Astrocyte (in vitro differentiated cells and primary cell): Measurements from ENCODE around the gene C18orf63. TPM values are rescaled to one million over a fixed set of nuclear protein-coding genes. Genes with fewer than 3 reads are reported as not detected.

Source experiments
- DNase-seq: peaks from one replicate; pipeline ENCODE4 v3.0.0-alpha.2; 2010; ENCODE audit warnings: low read depth
- FAIRE-seq: peaks from 2 replicates; lab custom pipeline; 2011; peaks lifted over from hg19 to GRCh38; lab: Jason Lieb, UNC
- H2AFZ ChIP-seq: 2 replicates; pipeline ENCODE4 v1.6.0; 2012; ENCODE audit warnings: low read depth, low read length, inconsistent platforms
- H3K27ac ChIP-seq: 2 replicates; pipeline ENCODE4 v1.5.1; 2011; ENCODE audit warnings: low read depth, low read length, inconsistent platforms
- H3K27me3 ChIP-seq: 2 replicates; pipeline ENCODE4 v1.6.0; 2011; ENCODE audit warnings: low read length, inconsistent platforms; ENCODE audit not compliant: insufficient read depth
- H3K36me3 ChIP-seq: 2 replicates; pipeline ENCODE4 v1.5.1; 2011; ENCODE audit warnings: low read length, inconsistent platforms; ENCODE audit not compliant: insufficient read depth
- H3K4me1 ChIP-seq: 2 replicates; pipeline ENCODE4 v1.5.1; 2011; ENCODE audit warnings: low read length, inconsistent platforms; ENCODE audit not compliant: insufficient read depth
- H3K4me2 ChIP-seq: 2 replicates; pipeline ENCODE4 v1.6.0; 2012; ENCODE audit warnings: low read length, inconsistent platforms
- H3K4me3 ChIP-seq: 2 replicates; pipeline ENCODE4 v1.5.1; 2011; ENCODE audit warnings: low read depth, mild to moderate bottlenecking, low read length, inconsistent platforms; ENCODE audit not compliant: insufficient read depth
- H3K79me2 ChIP-seq: 2 replicates; pipeline ENCODE4 v1.6.0; 2012; ENCODE audit warnings: mild to moderate bottlenecking, low read length, inconsistent platforms; ENCODE audit not compliant: insufficient read depth
- H3K9ac ChIP-seq: 2 replicates; pipeline ENCODE4 v1.6.0; 2012; ENCODE audit warnings: mild to moderate bottlenecking, low read length, inconsistent platforms
- H3K9me3 ChIP-seq: 2 replicates; pipeline ENCODE4 v1.5.1; 2012; ENCODE audit warnings: low read depth, mild to moderate bottlenecking, low read length, inconsistent platforms; ENCODE audit not compliant: insufficient read depth
- H4K20me1 ChIP-seq: 2 replicates; pipeline ENCODE4 v1.6.0; 2012; ENCODE audit warnings: low read length, inconsistent platforms; ENCODE audit not compliant: insufficient read depth
- H3K27ac Mint-ChIP-seq: one replicate; pipeline ENCODE4 v1.8.0; 2021; ENCODE audit warnings: mild to moderate bottlenecking, mixed read lengths; ENCODE audit not compliant: unreplicated experiment
- H3K27me3 Mint-ChIP-seq: one replicate; pipeline ENCODE4 v1.8.0; 2021; ENCODE audit warnings: low read depth, mixed read lengths; ENCODE audit not compliant: unreplicated experiment
- H3K36me3 Mint-ChIP-seq: one replicate; pipeline ENCODE4 v1.8.0; 2021; ENCODE audit warnings: low read depth, mixed read lengths; ENCODE audit not compliant: unreplicated experiment
- H3K4me1 Mint-ChIP-seq: one replicate; pipeline ENCODE4 v1.8.0; 2021; ENCODE audit warnings: low read depth, mixed read lengths; ENCODE audit not compliant: unreplicated experiment
- H3K4me3 Mint-ChIP-seq: one replicate; pipeline ENCODE4 v1.8.0; 2021; ENCODE audit warnings: mild to moderate bottlenecking, moderate library complexity, mixed read lengths; ENCODE audit not compliant: unreplicated experiment
- H3K9me3 Mint-ChIP-seq: one replicate; pipeline ENCODE4 v1.8.0; 2021; ENCODE audit warnings: mild to moderate bottlenecking, mixed read lengths; ENCODE audit not compliant: unreplicated experiment
- CTCF ChIP-seq: IDR thresholded peaks from 2 replicates; pipeline ENCODE4 v1.5.1; 2011; ENCODE audit warnings: low read depth, mild to moderate bottlenecking, inconsistent platforms, low read length, moderate library complexity; ENCODE audit not compliant: insufficient read depth
- EZH2 ChIP-seq: IDR thresholded peaks from 2 replicates; pipeline ENCODE4 v1.6.1; 2012; ENCODE audit warnings: mild to moderate bottlenecking, low read length, inconsistent platforms; ENCODE audit not compliant: insufficient read depth
- total RNA-seq: library from RNA; stranded (reverse); gene quantifications from 2 replicates; pipeline ENCODE4 v1.2.1, GENCODE V29; 2021

The C18orf63 gene
- total RNA-seq, 1 donor from 2014 or later = not detected

GRCh38 chr18:74397572-74397971 lies 81.9 kb downstream of the C18orf63 start:
- H3K9me3 ChIP-seq = no peaks in the 10 kb centered on the region
- H3K36me3 ChIP-seq = no peaks in the 10 kb centered on the region
- no peak overlapping the region for H3K27ac ChIP-seq
- Mint-ChIP-seq H3K4me3 (no peak overlapping the region), H3K27ac (no peak overlapping the region), H3K4me1 (no peaks in the 10 kb centered on the region), H3K9me3 (no peaks in the 10 kb centered on the region), H3K27me3 (peaks cover 20% of the 10 kb centered on the region), H3K36me3 (no peaks in the 10 kb centered on the region)
- DNase-seq = no peak
- H3K9ac ChIP-seq = no peak overlapping the region
- H3K79me2 ChIP-seq = no peaks in the 10 kb centered on the region
- H2AFZ ChIP-seq = no peak overlapping the region
- FAIRE-seq = no peak
- peaks cover 2% of the 10 kb centered on the region for H3K27me3 ChIP-seq
- no peak overlapping the region for H3K4me3 ChIP-seq
- no peak overlapping the region for H3K4me2 ChIP-seq
- H3K4me1 ChIP-seq = no peaks in the 10 kb centered on the region
- no peak for TF ChIP-seq EZH2
- no peak for TF ChIP-seq CTCF
- H4K20me1 ChIP-seq = no peaks in the 10 kb centered on the region

GRCh38 chr18:74399091-74399887 lies 83.7 kb downstream of the C18orf63 start:
- no peaks in the 10 kb centered on the region for H3K27me3 ChIP-seq
- H3K79me2 ChIP-seq = no peaks in the 10 kb centered on the region
- no peak overlapping the region for H3K27ac ChIP-seq
- H3K9ac ChIP-seq = no peak overlapping the region
- H3K9me3 ChIP-seq = no peaks in the 10 kb centered on the region
- H2AFZ ChIP-seq = no peak overlapping the region
- H3K4me1 Mint-ChIP-seq = no peaks in the 10 kb centered on the region
- no peak for DNase-seq
- peaks cover 11% of the 10 kb centered on the region for H3K27me3 Mint-ChIP-seq
- H3K36me3 ChIP-seq = no peaks in the 10 kb centered on the region
- H3K9me3 Mint-ChIP-seq = no peaks in the 10 kb centered on the region
- no peaks in the 10 kb centered on the region for H4K20me1 ChIP-seq
- no peaks in the 10 kb centered on the region for H3K36me3 Mint-ChIP-seq
- no peak overlapping the region for H3K4me2 ChIP-seq
- no peaks in the 10 kb centered on the region for H3K4me1 ChIP-seq
- no peak for FAIRE-seq
- TF ChIP-seq EZH2 = no peak
- no peak for TF ChIP-seq CTCF
- no peak overlapping the region for H3K4me3 Mint-ChIP-seq
- no peak overlapping the region for H3K4me3 ChIP-seq
- no peak overlapping the region for H3K27ac Mint-ChIP-seq

GRCh38 chr18:74400813-74401212 lies 85.2 kb downstream of the C18orf63 start:
- H3K27me3 Mint-ChIP-seq = peaks cover 9% of the 10 kb centered on the region
- no peak overlapping the region for H2AFZ ChIP-seq
- H3K4me2 ChIP-seq = no peak overlapping the region
- no peaks in the 10 kb centered on the region for H3K27me3 ChIP-seq
- H3K36me3 ChIP-seq = no peaks in the 10 kb centered on the region
- H3K4me1 Mint-ChIP-seq = no peaks in the 10 kb centered on the region
- no peak for FAIRE-seq
- H3K4me1 ChIP-seq = no peaks in the 10 kb centered on the region
- H3K9me3 Mint-ChIP-seq = no peaks in the 10 kb centered on the region
- H4K20me1 ChIP-seq = no peaks in the 10 kb centered on the region
- no peak overlapping the region for H3K27ac Mint-ChIP-seq
- H3K4me3 ChIP-seq = no peak overlapping the region
- H3K9ac ChIP-seq = no peak overlapping the region
- H3K79me2 ChIP-seq = no peaks in the 10 kb centered on the region
- H3K36me3 Mint-ChIP-seq = no peaks in the 10 kb centered on the region
- no peak overlapping the region for H3K27ac ChIP-seq
- no peak for TF ChIP-seq EZH2
- no peak for TF ChIP-seq CTCF
- H3K9me3 ChIP-seq = no peaks in the 10 kb centered on the region
- no peak for DNase-seq
- no peak overlapping the region for H3K4me3 Mint-ChIP-seq
